HG03378 (cell line): ENCODE data around the gene KCNQ5.
"Not testable (repeated sequence)": the region's sequence is repeated elsewhere in the genome, so short reads cannot be mapped to it uniquely, and the experiment has no call there.

ENCODE experiments used
- ATAC-seq: cut with Tn5 transposase; IDR thresholded peaks from one replicate; pipeline ENCODE4 v1.9.1; 2021; ENCODE audit warnings: mild to moderate bottlenecking, moderate library complexity; ENCODE audit not compliant: unreplicated experiment

Gene KCNQ5

DNA sequence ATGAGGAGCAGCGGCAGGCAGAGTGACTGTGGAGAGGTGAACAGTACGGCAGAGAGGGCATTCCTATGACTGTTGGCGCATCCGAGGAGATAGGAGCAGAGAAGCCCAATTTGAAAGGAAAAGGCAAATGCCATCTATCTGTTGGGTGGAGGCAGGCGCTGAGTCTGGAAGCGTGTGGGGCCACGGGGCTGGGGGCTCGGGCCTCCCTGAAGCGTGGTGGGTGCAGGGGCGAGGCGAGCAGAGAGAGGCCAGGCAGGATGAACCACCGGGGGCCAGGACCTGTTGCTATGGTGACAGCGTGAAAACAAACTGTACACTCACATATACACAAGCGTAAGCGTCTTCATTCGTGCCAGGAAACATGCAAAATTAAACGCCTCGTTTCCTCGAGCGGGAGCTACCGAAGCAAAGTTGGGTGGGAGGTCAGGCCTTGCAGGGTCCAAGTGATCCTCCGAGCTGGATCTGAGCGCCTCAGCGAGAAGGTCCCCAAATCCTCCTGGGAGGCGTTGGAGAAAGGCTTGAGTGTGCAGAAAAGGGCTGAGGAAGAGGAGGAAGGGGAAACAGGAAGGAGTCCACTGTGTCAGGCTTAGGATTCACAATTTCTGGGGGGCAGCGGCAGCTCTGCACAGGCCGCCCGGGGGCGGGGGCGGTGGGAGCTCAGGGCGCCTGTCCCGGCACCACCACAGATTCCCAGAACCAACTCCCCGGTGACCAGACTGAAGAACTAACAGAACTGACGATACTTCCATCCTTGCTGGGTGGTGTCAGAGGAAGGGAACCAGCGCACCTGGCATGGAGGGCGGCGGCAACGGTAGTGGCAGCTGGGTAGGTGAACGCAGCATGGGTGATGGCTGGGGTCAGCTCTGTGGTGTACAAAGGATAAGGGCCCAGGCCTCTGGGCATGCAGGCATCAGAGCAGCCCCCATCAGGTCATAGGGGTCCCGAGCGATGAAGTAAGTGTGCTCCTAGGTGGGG, 535.2 kb downstream of the KCNQ5 start:
- ATAC-seq, result no peak

DNA sequence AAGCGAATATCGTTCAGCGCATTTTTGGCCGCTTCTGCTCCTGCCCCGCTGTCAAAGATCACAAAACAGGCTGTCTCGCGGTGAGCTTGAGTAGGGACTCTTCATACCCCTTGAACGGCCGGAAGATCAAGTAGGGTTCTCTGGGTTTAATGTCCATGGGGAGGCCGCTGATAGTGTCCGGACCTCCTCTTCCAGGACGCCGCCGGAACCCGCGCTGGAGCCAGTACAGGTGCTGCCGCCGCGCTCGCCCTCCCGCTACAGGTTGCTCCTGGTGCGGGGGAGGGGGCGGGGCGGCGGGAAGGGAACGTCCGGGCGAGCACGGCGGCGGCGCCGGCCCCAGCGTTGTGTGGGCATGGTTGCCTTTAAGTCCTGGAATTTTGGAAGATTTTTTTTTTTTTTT, 536.0 kb downstream of the KCNQ5 start:
- ATAC-seq, result no peak

DNA sequence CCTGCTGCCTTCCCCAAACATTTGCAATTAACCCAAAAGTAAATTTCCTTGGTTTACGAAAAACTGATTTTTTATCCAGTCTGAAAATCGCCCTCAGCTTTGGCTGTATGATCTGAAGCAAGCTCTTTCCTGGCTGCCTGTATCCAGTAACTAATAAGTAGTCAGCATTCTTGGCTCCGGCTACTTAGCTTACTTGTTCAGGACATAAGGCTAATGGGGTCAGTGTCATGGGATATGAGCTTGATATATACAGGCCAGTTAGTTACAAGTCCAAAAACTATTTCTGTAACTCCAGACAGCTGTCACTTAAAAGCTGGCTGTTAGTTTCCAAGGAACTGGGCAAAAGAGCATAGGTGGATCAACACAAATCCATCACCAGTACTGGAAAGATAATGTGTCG, 547.2 kb downstream of the KCNQ5 start:
- no peak for ATAC-seq

DNA sequence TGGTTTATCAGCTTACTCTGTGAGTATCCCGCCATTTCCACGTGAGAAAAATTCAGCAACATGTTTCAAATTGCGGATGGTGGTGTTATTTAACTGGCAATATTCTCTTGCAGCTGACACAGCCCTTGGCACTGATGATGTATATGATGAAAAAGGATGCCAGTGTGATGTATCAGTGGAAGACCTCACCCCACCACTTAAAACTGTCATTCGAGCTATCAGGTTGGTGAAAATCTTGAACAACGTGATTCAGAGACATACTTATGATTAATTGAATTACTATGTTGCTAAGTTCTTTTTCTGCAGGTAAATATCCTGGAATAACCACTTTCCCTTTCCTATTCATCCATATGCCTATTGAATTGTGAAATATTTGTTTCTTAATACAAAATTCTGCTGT, 547.8 kb downstream of the KCNQ5 start:
- ATAC-seq, result no peak

DNA sequence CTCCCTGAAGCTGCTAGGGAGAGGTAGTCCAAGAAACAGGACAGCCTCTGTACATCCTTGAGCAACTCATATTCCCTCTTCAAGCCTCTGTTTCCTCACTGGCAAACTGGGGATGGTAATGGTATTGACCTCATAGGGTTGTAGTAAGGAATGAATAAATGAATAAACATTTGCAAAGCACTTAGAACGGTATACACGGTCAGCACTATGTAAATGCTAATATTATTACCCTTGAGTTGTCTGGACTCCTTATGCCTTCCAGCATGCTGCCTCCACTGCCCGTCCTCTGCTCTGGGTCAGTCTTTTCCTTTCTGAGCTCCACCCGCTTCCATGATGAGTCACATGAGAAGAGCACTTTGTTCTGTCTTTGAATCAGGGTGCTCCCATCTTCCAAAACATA, 552.8 kb downstream of the KCNQ5 start:
- no peak for ATAC-seq

DNA sequence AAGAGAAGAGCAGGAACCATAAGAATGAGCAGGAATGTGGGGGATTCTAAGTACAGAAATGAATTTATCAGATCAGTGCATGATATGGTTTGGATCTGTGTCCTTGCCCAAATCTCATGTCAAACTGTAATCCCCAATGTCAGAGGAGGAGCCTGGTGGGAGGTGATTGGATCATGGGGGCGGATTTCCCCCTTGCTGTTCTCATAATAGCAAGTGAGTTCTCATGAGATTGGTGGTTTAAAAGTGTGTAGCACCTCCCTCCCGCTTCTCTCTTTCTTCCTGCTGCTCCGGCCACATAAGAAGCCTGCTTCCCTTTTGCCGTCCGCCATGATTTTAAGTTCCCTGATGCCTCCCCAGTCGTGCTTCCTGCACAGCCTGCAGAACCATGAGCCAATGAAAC, 554.2 kb downstream of the KCNQ5 start:
- no peak for ATAC-seq

DNA sequence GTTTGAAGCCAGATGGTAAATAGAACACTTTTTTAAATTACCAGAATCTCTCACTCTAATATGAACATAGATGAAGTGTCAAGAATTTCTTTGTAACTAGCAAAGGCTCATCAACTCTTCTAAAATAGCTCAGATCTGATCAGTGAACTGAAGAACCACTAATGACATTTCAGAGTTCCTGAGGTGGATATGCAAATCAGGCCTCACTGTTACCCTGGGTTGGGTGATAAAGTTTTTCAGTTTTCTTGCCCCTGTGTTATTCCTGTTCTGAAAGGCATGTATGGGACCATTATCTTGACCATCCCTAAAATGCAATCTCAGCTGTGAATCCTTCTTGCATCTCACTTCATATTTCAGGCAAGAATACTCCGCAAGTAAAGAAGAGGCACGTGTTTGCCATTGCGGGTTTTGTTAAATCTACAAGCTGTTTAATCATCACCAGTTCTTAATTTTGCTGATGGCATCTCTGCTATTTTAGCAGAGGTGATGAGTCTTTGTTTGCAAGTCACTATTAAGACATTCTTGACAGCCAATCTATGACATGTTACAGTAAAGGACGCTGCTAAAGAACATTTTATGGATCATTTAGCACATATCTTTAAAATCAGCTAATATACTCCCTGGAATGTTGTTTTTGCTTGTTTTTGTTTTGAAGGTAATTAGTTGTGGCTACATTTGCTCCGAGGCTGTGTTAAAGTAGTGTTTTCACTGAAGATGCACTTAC, 555.5 kb downstream of the KCNQ5 start:
- ATAC-seq, result peak; percentile 66

DNA sequence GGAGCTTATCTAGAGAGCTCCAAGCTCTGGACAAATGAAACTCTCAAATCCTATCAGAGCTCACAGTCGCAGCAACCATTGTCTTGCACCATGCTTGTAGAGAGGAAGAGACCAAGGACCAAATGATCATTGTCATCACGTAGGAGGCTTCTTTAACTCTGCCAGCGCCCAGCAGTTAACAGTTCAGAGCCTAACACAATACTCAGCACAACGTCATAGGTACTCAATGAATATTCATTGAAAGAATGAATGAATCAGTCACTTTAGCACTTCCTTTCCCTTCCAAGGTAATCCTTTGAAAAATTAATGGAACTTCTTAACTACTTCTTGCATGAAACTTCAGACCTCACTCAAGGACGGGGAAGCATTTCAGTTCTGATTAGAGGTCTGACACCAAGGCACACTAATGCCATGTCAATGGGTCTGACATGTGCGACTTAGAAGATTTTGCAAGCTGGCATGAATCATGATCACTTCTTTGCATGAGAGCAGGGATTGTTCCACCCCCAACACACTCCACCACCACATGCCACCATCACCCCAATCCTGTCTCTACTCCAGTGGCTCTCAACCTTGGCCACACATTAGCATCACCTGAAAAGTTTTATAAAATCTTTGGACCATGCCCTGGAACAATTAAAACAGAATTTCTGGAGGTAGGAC, 558.3 kb downstream of the KCNQ5 start:
- ATAC-seq, result no peak

DNA sequence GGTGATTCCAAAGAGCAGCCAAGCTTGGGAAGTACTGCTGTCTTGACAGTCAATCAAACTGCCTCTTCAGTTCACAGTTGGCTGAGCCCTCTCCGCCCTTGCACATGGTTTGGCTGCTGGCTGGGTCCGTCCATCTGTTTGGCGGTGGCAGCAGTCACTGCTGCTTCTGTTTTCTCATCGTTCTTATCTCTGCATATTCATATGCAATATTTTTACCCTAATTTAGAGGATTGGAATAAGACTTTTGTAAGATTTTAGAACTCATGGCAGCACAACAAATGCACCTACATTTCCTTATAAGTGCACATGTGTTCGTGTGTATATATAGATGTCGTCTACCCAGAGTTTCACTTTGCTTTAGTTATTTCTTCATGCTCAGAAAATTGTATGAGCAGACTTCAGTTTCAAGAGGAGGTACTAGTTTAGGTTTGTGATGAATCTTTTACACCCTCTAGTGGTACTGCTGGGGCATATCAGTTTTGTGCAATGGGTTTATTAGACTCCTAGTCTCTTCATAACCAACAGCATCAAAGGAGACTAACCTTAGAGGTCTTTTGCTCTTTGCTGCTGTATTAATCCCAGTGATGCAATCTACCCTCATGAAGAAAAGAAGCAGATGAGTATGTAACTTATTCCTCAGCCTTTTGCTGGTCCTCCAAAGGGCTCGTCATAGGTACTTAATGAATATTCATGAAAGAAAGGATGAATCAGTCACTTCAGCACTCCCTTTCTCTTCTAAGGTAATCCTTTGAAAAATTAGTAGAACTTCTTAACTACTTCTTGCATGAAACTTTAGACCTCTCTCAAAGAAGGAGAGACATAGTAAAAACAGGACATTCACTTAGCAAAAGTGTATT, 559.1 kb downstream of the KCNQ5 start:
- ATAC-seq, result peak; percentile 89

DNA sequence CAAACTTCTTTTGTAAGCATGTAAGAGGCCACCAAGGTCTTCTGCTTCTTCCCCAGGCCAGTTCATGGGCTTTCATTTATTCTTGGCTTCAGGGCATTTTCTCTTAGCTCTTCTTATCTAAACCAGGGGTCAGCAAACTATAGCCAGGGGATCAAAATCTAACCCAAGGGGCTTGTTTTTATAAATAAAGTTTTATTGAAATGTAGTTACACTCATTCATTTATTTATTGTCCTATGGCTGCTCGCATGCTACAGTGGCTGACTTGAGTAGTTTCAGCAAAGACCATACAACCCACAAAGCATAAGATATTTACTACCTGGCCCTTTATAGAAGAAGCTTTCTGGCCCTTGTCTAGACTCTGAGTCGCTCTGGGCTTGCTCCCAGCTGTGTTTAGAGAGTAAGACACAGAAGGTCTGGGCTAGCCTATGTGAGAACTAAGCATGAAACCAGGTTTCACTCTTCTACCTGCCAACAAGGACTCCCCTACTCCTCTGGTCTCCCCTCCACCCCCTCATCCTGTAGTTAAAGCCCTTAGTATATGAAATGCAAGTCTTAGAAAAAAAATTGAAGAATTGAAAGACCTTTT, 560.2 kb downstream of the KCNQ5 start:
- no peak for ATAC-seq

DNA sequence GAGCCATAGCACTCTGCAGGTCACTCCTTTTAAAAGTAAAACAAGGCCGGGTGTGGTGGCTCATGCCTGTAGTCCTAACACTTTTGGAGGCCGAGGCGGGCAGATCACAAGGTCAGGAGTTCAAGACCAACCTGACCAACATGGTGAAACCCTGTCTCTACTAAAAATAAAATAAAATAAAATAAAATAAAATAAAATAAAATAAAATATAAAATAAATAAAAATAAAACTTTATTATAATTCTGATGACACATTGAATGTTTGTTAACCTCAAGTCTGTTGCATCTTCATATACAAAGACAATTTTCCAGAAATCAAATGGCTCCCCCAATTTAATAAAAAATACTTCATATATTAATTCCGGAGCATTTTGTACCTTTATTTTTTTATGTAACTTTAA, 571.4 kb downstream of the KCNQ5 start:
- ATAC-seq, result not testable (repeated sequence)

DNA sequence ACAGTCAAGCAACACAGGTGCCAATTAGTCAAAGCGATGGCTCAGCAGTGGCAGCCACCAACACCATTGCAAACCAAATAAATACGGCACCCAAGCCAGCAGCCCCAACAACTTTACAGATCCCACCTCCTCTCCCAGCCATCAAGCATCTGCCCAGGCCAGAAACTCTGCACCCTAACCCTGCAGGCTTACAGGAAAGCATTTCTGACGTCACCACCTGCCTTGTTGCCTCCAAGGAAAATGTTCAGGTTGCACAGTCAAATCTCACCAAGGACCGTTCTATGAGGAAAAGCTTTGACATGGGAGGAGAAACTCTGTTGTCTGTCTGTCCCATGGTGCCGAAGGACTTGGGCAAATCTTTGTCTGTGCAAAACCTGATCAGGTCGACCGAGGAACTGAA, 572.9 kb downstream of the KCNQ5 start:
- no peak for ATAC-seq

DNA sequence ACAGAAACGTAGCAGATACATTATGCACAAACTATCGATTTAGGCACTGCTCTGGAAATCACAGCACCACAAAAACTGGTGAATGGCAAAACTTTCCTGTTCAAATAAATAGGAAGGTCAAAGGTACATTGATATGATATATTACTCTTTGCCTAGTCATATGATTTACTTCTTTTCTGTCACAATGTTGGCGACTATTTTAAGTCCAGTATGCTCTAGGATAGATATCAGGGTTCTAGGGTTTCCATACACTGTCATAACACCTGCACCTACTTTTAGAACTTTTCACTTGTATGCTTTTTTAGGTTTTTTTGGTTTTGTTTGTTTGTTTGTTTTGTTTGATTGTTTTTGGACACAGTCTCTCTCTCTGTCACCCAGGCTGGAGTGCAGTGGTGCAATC, 578.4 kb downstream of the KCNQ5 start:
- no peak for ATAC-seq

DNA sequence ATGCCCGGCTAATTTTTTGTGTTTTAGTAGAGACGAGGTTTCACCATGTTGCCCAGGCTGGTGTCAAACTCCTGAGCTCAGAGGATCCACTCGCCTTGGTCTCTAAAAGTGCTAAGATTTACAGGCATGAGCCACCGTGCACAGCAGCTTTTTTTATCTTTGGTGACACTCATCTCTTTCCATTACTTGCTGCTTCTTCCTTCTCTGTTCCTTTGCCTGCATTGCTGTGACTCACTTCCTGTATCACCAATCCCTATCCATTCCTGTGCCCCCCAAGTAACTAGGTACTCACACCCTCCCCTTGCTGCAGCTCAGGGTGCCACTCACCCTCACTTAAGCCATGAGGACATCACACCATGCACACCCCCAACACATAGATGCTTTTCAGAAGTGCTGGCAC, 578.9 kb downstream of the KCNQ5 start:
- ATAC-seq, result no peak

DNA sequence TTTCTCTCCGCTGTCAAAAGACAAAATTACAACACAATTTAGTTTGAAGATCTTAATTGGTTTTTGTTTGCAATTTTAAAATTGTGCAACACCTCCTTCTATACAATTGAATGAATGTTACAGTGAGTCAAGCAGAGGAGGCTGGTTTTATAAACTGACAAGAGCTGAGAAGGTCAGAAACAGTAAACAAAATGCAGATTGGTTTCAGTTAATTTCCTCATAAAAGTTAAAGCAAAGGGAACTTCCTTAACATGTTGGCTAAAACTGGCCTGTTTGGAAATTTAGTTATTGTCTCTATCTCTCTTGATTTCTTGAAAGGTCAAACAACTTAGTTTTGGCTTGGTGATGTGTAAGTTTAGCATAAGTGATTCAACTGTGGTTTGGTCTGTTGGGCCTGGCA, 581.2 kb downstream of the KCNQ5 start:
- no peak for ATAC-seq

DNA sequence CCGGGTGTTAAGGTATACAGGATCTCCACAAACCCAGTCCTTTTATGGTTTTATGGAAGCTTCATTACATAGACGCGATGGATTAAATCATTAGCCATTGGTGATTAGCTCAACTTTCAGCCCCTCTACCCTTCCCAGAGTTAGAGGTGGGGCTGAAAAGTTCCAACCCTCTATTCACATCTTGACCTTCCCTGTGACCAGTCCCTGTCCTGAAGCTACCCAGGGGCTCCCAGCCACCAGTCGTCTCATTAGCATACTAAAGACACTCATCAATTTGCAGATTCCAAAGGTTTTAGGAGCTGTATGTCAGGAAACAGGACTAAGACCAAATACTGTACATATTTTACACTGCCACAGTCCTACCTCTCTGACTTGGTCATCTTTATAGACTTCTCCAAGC, 582.4 kb downstream of the KCNQ5 start:
- ATAC-seq, result no peak

DNA sequence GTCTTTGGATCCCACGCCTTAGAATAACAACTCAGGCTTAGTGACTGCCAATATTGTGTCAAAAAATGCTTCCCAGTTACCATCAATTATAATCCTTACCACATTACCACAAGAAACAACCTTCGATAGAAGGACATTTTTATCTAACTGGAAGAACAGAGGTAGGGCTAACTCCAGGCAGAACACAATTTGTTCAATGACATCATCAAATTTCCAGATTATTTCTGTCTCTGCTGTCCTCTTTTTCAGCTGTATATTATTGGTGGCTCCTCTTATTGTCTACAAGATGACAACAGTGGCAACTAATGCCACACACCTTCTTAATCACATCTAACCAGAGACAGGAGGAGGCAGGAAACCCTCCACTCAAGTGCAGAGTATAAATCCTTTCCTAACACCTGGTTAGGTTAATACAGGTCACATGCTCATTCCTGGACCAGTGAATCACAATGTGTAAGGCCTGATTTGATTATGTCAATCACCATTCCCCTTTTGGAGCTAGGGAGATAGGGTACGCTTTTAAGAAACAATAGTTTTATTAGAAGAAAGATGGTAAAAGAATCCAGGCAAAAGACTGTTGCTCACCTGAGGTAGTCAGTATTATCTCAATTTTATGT, 585.5 kb downstream of the KCNQ5 start:
- no peak for ATAC-seq

DNA sequence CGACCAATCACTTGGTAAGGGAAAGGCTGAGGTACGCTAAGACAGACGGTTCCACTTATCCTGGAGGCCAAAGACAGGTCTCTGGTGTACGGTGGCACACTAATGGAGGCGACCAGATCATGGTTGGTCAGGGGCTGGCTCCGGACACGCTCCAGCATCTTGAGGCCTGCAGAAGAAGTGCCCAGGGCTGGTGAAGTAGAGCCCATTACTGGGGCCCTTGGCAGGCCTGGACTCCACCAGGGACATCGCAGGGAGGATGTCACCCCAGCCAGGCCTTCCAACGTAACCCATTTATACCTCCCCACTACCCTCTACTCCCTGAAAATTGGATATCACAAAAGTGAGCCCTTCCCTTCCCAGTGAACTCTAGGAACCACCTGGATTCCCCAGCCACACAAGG, 587.3 kb downstream of the KCNQ5 start:
- ATAC-seq, result no peak

DNA sequence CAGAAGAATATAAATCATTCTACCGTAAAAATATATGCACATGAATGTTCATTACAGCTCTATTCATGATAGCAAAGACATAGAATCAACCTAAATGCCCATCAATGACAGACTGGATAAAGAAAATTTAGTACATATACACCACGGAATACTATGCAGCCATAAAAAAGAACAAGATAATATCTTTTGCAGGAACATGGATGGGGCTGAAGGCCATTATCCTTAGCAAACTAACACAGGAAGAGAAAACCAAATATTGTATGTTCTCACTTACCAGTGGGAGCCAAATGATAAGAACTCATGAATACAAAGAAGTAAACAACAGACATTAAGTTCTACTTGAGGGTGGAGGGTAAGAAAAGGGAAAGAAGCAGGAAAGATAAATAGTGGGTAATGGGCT, 595.0 kb downstream of the KCNQ5 start:
- ATAC-seq, result no peak

DNA sequence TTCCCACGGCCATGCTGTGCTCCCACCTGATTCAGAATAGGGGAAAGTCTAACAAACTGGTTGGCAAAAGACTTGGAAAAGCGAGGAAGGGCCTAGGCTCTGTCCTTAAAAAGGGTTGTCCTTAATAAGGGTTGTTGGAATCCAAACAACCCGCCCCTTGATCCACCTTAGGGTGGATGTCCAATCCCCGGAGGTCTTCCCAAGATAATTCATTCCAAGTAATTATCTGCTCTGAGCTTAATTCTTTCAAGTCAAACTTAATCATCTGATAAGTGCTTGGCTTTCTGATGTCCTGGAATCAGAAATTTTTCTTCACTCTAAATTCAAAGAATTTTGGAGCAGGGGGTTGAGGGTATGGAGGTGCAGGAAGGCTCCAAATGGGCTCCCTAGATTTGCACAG, 603.5 kb downstream of the KCNQ5 start, which contains the start of gene KHDC1L:
KHDC1L (minus strand) TSS at position 101 of the 400 bp plus-strand sequence; CDS start at position 13, 88 bp downstream.
- ATAC-seq, result no peak
